OCI-LY3 (cell line): Measurements from ENCODE around the gene SLC5A3.

ENCODE experiments used
- H2AFZ ChIP-seq: fragments of 200-600, 300-600 bp; shearing (Covaris generic); 2 replicates; pipeline ENCODE4 v1.6.0; 2014; ENCODE audit warnings: antibody characterized with exemption, low read depth, low read length
- H3K27ac ChIP-seq: fragments of 200-600, 300-600 bp; sonication (generic); 2 replicates; pipeline ENCODE4 v1.5.1; 2014; ENCODE audit warnings: mild to moderate bottlenecking, low read length, moderate library complexity, mixed read lengths
- H3K27me3 ChIP-seq: fragments of 200-600, 300-600 bp; sonication (generic); 2 replicates; pipeline ENCODE4 v1.6.1; 2014; ENCODE audit warnings: low read depth, low read length, mixed read lengths
- H3K36me3 ChIP-seq: fragments of 200-600, 300-600 bp; sonication (generic); replicated peaks from 2 replicates; pipeline ENCODE3; 2014; ENCODE audit warnings: low read depth, low read length, mixed read lengths
- H3K4me1 ChIP-seq: fragments of 300-600, 200-600 bp; sonication (generic); 2 replicates; pipeline ENCODE4 v1.6.1; 2014; ENCODE audit warnings: low read length, mixed read lengths
- H3K4me2 ChIP-seq: fragments of 200-600, 300-600 bp; sonication (generic); 2 replicates; pipeline ENCODE4 v1.6.1; 2014; ENCODE audit warnings: low read length, mixed read lengths
- H3K4me3 ChIP-seq: fragments of 300-600, 200-600 bp; sonication (generic); 2 replicates; pipeline ENCODE4 v1.5.1; 2014; ENCODE audit warnings: antibody characterized with exemption, mild to moderate bottlenecking, low read length, moderate library complexity
- H3K79me2 ChIP-seq: fragments of 300-600, 200-600 bp; shearing (Covaris generic); 2 replicates; pipeline ENCODE4 v1.6.1; 2014; ENCODE audit warnings: mild to moderate bottlenecking, low read length, mixed read lengths
- H3K9ac ChIP-seq: fragments of 300-600, 200-600 bp; shearing (Covaris generic); 2 replicates; pipeline ENCODE4 v1.6.0; 2014; ENCODE audit warnings: mild to moderate bottlenecking, low read length, moderate library complexity
- H3K9me3 ChIP-seq: fragments of 200-600, 300-600 bp; shearing (Covaris generic); 2 replicates; pipeline ENCODE4 v1.6.1; 2014; ENCODE audit warnings: low read length, mixed read lengths; ENCODE audit not compliant: insufficient read depth
- H4K20me1 ChIP-seq: fragments of 200-600, 300-600 bp; sonication (generic); 2 replicates; pipeline ENCODE4 v1.6.1; 2016; ENCODE audit warnings: low read length, mixed read lengths; ENCODE audit not compliant: insufficient read depth
- CTCF ChIP-seq: fragments of 200-600, 300-600 bp; sonication (generic); IDR thresholded peaks from 2 replicates; pipeline ENCODE4 v1.5.1; 2014; ENCODE audit warnings: antibody characterized with exemption, low read length, low read depth
- EZH2phosphoT487 ChIP-seq: fragments of 200-600 bp; shearing (Covaris generic); IDR thresholded peaks from 2 replicates; pipeline ENCODE4 v1.6.1; 2018; ENCODE audit warnings: antibody characterized with exemption, mixed run types, low read depth

Gene SLC5A3

GRCh38 chr21:34092262-34092921 is 19.0 kb downstream of the SLC5A3 start:
- no peak overlapping the region for H3K27ac ChIP-seq
- no peak overlapping the region for H2AFZ ChIP-seq
- H3K27me3 ChIP-seq, result no peaks in the 10 kb centered on the region
- peaks cover 89% of the 10 kb centered on the region for H3K79me2 ChIP-seq
- peaks cover 1% of the 10 kb centered on the region for H3K4me1 ChIP-seq
- H3K9ac ChIP-seq, result no peak overlapping the region
- no peak overlapping the region for H3K4me2 ChIP-seq
- H3K36me3 ChIP-seq, result peaks cover 22% of the 10 kb centered on the region
- H3K4me3 ChIP-seq, result no peak overlapping the region
- TF ChIP-seq EZH2phosphoT487 (no peak), CTCF (no peak)
- H4K20me1 ChIP-seq, result peaks cover 32% of the 10 kb centered on the region
- H3K9me3 ChIP-seq, result no peaks in the 10 kb centered on the region

GRCh38 chr21:34093083-34093482 is 19.7 kb downstream of the SLC5A3 start:
- no peaks in the 10 kb centered on the region for H3K27me3 ChIP-seq
- TF ChIP-seq CTCF (no peak), EZH2phosphoT487 (no peak)
- H3K4me2 ChIP-seq, result no peak overlapping the region
- no peak overlapping the region for H3K9ac ChIP-seq
- H4K20me1 ChIP-seq, result peaks cover 30% of the 10 kb centered on the region
- H3K4me3 ChIP-seq, result no peak overlapping the region
- no peak overlapping the region for H2AFZ ChIP-seq
- peaks cover 8% of the 10 kb centered on the region for H3K4me1 ChIP-seq
- H3K9me3 ChIP-seq, result no peaks in the 10 kb centered on the region
- H3K79me2 ChIP-seq, result peaks cover 87% of the 10 kb centered on the region
- H3K27ac ChIP-seq, result no peak overlapping the region
- peaks cover 22% of the 10 kb centered on the region for H3K36me3 ChIP-seq

- Histone ChIP-seq H3K79me2 (peaks cover 87% of the 10 kb centered on the region), H3K27ac (no peak overlapping the region), H4K20me1 (peaks cover 30% of the 10 kb centered on the region), H2AFZ (no peak overlapping the region), H3K4me1 (peaks cover 8% of the 10 kb centered on the region), H3K4me2 (no peak overlapping the region), H3K27me3 (no peaks in the 10 kb centered on the region), H3K9me3 (no peaks in the 10 kb centered on the region), H3K4me3 (no peak overlapping the region), H3K9ac (no peak overlapping the region), H3K36me3 (peaks cover 26% of the 10 kb centered on the region)
- no peak for TF ChIP-seq EZH2phosphoT487
- no peak for TF ChIP-seq CTCF
Observed at GRCh38 chr21:34094949-34095348, 21.6 kb downstream of the SLC5A3 start.

- H3K79me2 ChIP-seq, result peaks cover 92% of the 10 kb centered on the region
- H3K4me1 ChIP-seq, result peaks cover 8% of the 10 kb centered on the region
- no peak overlapping the region for H2AFZ ChIP-seq
- no peak overlapping the region for H3K4me2 ChIP-seq
- H3K27ac ChIP-seq, result no peak overlapping the region
- no peaks in the 10 kb centered on the region for H3K9me3 ChIP-seq
- no peak overlapping the region for H3K4me3 ChIP-seq
- peaks cover 26% of the 10 kb centered on the region for H3K36me3 ChIP-seq
- no peaks in the 10 kb centered on the region for H3K27me3 ChIP-seq
- peaks cover 20% of the 10 kb centered on the region; the same call in 1 of the 2 replicates for H4K20me1 ChIP-seq
- TF ChIP-seq EZH2phosphoT487 (no peak), CTCF (no peak)
- no peak overlapping the region for H3K9ac ChIP-seq
Observed at GRCh38 chr21:34097442-34097841, 24.1 kb downstream of the SLC5A3 start.
